ENCODE results near the gene GTPBP6. TPM values are rescaled to one million over a fixed set of nuclear protein-coding genes. Genes with fewer than 3 reads are reported as not detected.

GTPBP6 gene, protein sequence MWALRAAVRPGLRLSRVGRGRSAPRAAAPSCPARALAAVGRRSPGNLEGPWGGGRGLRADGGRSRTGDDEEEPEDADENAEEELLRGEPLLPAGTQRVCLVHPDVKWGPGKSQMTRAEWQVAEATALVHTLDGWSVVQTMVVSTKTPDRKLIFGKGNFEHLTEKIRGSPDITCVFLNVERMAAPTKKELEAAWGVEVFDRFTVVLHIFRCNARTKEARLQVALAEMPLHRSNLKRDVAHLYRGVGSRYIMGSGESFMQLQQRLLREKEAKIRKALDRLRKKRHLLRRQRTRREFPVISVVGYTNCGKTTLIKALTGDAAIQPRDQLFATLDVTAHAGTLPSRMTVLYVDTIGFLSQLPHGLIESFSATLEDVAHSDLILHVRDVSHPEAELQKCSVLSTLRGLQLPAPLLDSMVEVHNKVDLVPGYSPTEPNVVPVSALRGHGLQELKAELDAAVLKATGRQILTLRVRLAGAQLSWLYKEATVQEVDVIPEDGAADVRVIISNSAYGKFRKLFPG
- total RNA-seq = 25.5 and 39.6 TPM in 2 replicates

- peak within 1 kb of the TSS; percentile 94 for H3K4me3 ChIP-seq (ENCODE audit: low read depth, low read length)
- TF ChIP-seq CTCF (IDR thresholded peaks at IDR 0.05; ENCODE audit: insufficient read depth, low read depth, low read length) = no peak
- DNase-seq (ENCODE audit: low read depth) = peak; percentile 100
These were observed at the start of gene GTPBP6 for GRCh38 chrX:318739-319578. GTPBP6 (minus strand) TSS chrX:318796; CDS start chrX:318787, 9 bp downstream.

GRCh38 chrX:367866-368265 is 49.3 kb upstream of the GTPBP6 start:
- H3K4me3 ChIP-seq (ENCODE audit: low read depth, low read length) = no peak overlapping the region
- no peak for DNase-seq (ENCODE audit: low read depth)
- TF ChIP-seq CTCF (IDR thresholded peaks at IDR 0.05; ENCODE audit: insufficient read depth, low read depth, low read length) = no peak

GRCh38 chrX:367349-367748 is 48.8 kb upstream of the GTPBP6 start:
- no peak for DNase-seq (ENCODE audit: low read depth)
- no peak for TF ChIP-seq CTCF (IDR thresholded peaks at IDR 0.05; ENCODE audit: insufficient read depth, low read depth, low read length)
- no peak overlapping the region for H3K4me3 ChIP-seq (ENCODE audit: low read depth, low read length)

GRCh38 chrX:363621-364375 is 45.2 kb upstream of the GTPBP6 start:
- TF ChIP-seq CTCF (IDR thresholded peaks at IDR 0.05; ENCODE audit: insufficient read depth, low read depth, low read length) = no peak
- DNase-seq (ENCODE audit: low read depth) = no peak
- H3K4me3 ChIP-seq (ENCODE audit: low read depth, low read length) = no peak overlapping the region

GRCh38 chrX:362937-363620 is 44.5 kb upstream of the GTPBP6 start:
- no peak for DNase-seq (ENCODE audit: low read depth)
- no peak for TF ChIP-seq CTCF (IDR thresholded peaks at IDR 0.05; ENCODE audit: insufficient read depth, low read depth, low read length)
- no peak overlapping the region for H3K4me3 ChIP-seq (ENCODE audit: low read depth, low read length)

DNA sequence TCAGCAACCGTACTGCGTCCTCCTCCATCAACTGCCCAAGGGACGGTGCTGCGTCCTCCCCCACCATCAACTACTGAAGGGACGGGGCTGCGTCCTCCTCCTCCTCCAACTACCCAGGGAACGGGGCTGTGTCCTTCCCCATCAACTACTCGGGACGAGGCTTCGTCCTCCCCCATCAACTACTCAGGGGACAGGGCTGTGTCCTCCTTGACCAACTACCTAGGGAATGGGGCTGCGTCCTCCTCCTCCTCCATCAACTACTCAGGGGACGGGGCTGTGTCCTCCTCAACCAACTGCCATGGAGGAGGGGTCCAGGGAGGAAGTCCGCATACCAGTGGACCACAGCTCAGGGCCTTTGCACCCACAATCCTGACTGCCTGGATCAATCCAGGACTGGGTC is 43.8 kb upstream of the GTPBP6 start:
- no peak for DNase-seq (ENCODE audit: low read depth)
- no peak for TF ChIP-seq CTCF (IDR thresholded peaks at IDR 0.05; ENCODE audit: insufficient read depth, low read depth, low read length)
- H3K4me3 ChIP-seq (ENCODE audit: low read depth, low read length) = no peak overlapping the region

Measured in fibroblast of villous mesenchyme (primary cell).